Lung (tissue), 12 donors: ENCODE measurements around the gene EFNA5. TPM values are rescaled to one million over a fixed set of nuclear protein-coding genes. Genes with fewer than 3 reads are reported as not detected.

Experiments
- ATAC-seq: fragments of 200-7000 bp; cut with Tn5 transposase; one replicate; pipeline ENCODE4 v1.9.1; 2020; ENCODE audit warnings: moderate number of reproducible peaks; ENCODE audit not compliant: insufficient read depth, low FRiP score
- DNase-seq, 3 donors: peaks; one replicate each; pipeline ENCODE4 v3.0.0-alpha.2; 2013 to 2017
- H3K27ac ChIP-seq, 2 donors: one replicate each; pipeline ENCODE4 v1.5.1; 2013; ENCODE audit warnings: mild to moderate bottlenecking in 2 of 2, moderate library complexity in 2 of 2, control low read depth in 1 of 2, inconsistent platforms in 1 of 2, low read depth in 1 of 2, low read length in 1 of 2
- H3K27me3 ChIP-seq, 3 donors: one replicate each; pipeline ENCODE4 v1.5.1; 2013; ENCODE audit warnings: low read length in 2 of 3; ENCODE audit not compliant: control insufficient read depth in 3 of 3, insufficient read depth in 3 of 3
- H3K36me3 ChIP-seq, 4 donors: one replicate each; pipeline ENCODE4 v1.5.1; 2013; ENCODE audit warnings: low read length in 4 of 4, mild to moderate bottlenecking in 1 of 4, moderate library complexity in 1 of 4; ENCODE audit not compliant: control insufficient read depth in 4 of 4, insufficient read depth in 4 of 4
- H3K4me1 ChIP-seq, 5 donors: one replicate each; pipeline ENCODE4 v1.5.1; 2013; ENCODE audit warnings: low read length in 5 of 5, mild to moderate bottlenecking in 2 of 5, moderate library complexity in 1 of 5; ENCODE audit not compliant: control insufficient read depth in 5 of 5, insufficient read depth in 5 of 5
- H3K4me3 ChIP-seq: one replicate; pipeline ENCODE4 v1.5.1; 2013; ENCODE audit warnings: mild to moderate bottlenecking, control low read depth, moderate library complexity
- H3K9ac ChIP-seq, 2 donors: one replicate each; pipeline ENCODE4 v1.5.1; 2013; ENCODE audit warnings: low read length in 2 of 2, control low read depth in 1 of 2; ENCODE audit not compliant: insufficient read depth in 1 of 2
- H3K9me3 ChIP-seq, 4 donors: one replicate each; pipeline ENCODE4 v1.5.1; 2013; ENCODE audit warnings: low read length in 3 of 4, mild to moderate bottlenecking in 1 of 4, moderate library complexity in 1 of 4; ENCODE audit not compliant: control insufficient read depth in 4 of 4, insufficient read depth in 3 of 4
- CTCF ChIP-seq: IDR thresholded peaks from 2 replicates; pipeline ENCODE4 v1.5.1; 2012; ENCODE audit warnings: mild to moderate bottlenecking; ENCODE audit errors: control extremely low read depth, extremely low read depth
- WGBS, 2 donors: extraction: QIAGEN DNeasy Blood & Tissue Kit; methylation state at CpG; one replicate each; pipeline ENCODE4 v1.1.7; 2013; 5-methylcytosine and 5-hydroxymethylcytosine counted together
- polyA plus RNA-seq, 2 donors: library from polyadenylated mRNA; stranded (reverse); fragments of 200-250 nt; gene quantifications; one replicate each; pipeline ENCODE4 v1.2.1, GENCODE V29; 2013
- total RNA-seq, 2 donors: library from RNA; depleted of rRNA in 1 of 2; stranded (reverse); fragments of >200 nt in 1 of 2; gene quantifications; one replicate each; pipeline ENCODE4 v1.2.1, GENCODE V29; 2014 to 2021
- donor health status: control.
- donor health status: control.
- donor health status: Bipolar disorder and iron deficiency.
- donor health status: healthy.
- donor health status: DM: yes; HTN: yes; CAD: no.

EFNA5 gene
- total and polyA plus RNA-seq, 4 donors: 2.1 to 18.4 (median 7.8) TPM

GRCh38 chr5:107451028-107451427 lies 219.7 kb downstream of the EFNA5 start:
- no peak overlapping the region for H3K4me3 ChIP-seq
- H3K4me1 ChIP-seq: peaks cover 0 to 29% (median 15%) of the 10 kb centered on the region in 5 donors
- ATAC-seq: no peak
- DNase-seq: no peak
- H3K27ac ChIP-seq: no peak overlapping the region
- no peaks in the 10 kb centered on the region for H3K9me3 ChIP-seq
- H3K27me3 ChIP-seq: no peaks in the 10 kb centered on the region
- no peaks in the 10 kb centered on the region for H3K36me3 ChIP-seq
- no peak overlapping the region for H3K9ac ChIP-seq
- WGBS, 2 donors: 80 to 88% methylated on average over 3 of the region's 3 CpGs
- TF ChIP-seq CTCF: no peak

- no peak for TF ChIP-seq CTCF
- ATAC-seq (no peak), DNase-seq (no peak)
- Histone ChIP-seq H3K9ac (no peak overlapping the region), H3K4me1 (peaks cover 0 to 24% (median 11%) of the 10 kb centered on the region in 5 donors), H3K27ac (no peak overlapping the region), H3K27me3 (no peaks in the 10 kb centered on the region), H3K4me3 (no peak overlapping the region), H3K36me3 (no peaks in the 10 kb centered on the region), H3K9me3 (no peaks in the 10 kb centered on the region)
- WGBS, 2 donors: 71 to 78% methylated on average over 3 of the region's 3 CpGs
Measured at GRCh38 chr5:107450531-107450930, 220.2 kb downstream of the EFNA5 start.

- Histone ChIP-seq H3K9ac (no peak overlapping the region), H3K9me3 (no peaks in the 10 kb centered on the region), H3K4me1 (peaks cover 0 to 18% (median 6%) of the 10 kb centered on the region in 5 donors), H3K27ac (no peak overlapping the region), H3K36me3 (no peaks in the 10 kb centered on the region), H3K27me3 (no peaks in the 10 kb centered on the region), H3K4me3 (no peak overlapping the region)
- 81 to 93% methylated on average over 3 of the region's 3 CpGs for WGBS, 2 donors
- TF ChIP-seq CTCF: no peak
- no peak for DNase-seq
- ATAC-seq: no peak
Measured at GRCh38 chr5:107449369-107449768, 221.4 kb downstream of the EFNA5 start.

- no peaks in the 10 kb centered on the region for H3K36me3 ChIP-seq
- 83 to 93% methylated on average over 6 of the region's 6 CpGs for WGBS, 2 donors
- H3K9me3 ChIP-seq: no peaks in the 10 kb centered on the region
- ATAC-seq (no peak), DNase-seq (no peak)
- no peak overlapping the region for H3K9ac ChIP-seq
- no peak overlapping the region for H3K27ac ChIP-seq
- H3K4me1 ChIP-seq: peaks cover 0 to 16% (median 2%) of the 10 kb centered on the region in 5 donors
- H3K27me3 ChIP-seq: no peaks in the 10 kb centered on the region
- H3K4me3 ChIP-seq: no peak overlapping the region
- TF ChIP-seq CTCF: no peak
Measured at GRCh38 chr5:107447587-107447986, 223.2 kb downstream of the EFNA5 start.
